ENCODE results near the gene PCDHA8. TPM values are rescaled to one million over a fixed set of nuclear protein-coding genes. Genes with fewer than 3 reads are reported as not detected.
"Not testable (repeated sequence)": the region's sequence is repeated elsewhere in the genome, so short reads cannot be mapped to it uniquely, and the experiment has no call there.

The PCDHA8 gene
- total RNA-seq, 1 experiment from 2014 or later, result not detected

DNA sequence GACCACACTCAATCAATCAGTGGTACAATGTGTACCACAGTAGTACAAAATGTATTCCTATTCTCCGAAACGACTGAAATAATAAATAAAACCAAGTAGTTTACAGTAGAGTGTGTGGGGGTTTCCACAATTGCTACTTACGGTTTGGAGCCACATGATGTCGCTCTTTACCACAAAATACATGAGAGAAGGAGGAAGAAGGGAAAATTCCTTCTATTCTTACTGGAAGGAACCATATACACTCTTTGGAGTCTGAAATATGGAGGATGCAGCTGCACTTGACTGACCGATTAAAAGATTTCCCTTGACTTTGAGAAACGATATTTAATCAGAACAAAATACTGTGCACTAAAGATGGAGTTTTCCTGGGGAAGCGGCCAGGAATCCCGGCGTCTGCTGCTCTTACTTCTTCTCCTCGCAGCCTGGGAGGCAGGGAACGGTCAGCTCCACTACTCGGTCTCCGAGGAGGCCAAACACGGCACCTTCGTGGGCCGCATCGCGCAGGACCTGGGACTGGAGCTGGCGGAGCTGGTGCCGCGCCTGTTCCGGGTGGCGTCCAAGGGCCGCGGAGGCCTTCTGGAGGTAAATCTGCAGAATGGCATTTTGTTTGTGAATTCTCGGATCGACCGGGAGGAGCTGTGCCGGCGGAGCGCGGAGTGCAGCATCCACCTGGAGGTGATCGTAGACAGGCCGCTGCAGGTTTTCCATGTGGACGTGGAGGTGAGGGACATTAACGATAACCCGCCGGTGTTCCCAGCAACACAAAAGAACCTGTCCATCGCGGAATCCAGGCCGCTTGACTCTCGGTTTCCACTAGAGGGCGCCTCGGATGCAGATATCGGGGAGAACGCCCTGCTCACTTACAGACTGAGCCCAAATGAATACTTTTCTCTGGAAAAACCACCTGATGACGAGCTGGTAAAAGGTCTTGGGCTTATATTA lies 33.9 kb upstream of the PCDHA8 start, which contains the start of gene PCDHA4:
TSS of gene PCDHA4 (plus strand) at position 235 of the 942 bp plus-strand sequence.
- no peak within 1 kb of the TSS for H3K4me3 ChIP-seq (replicated peaks in 1 of 2; ENCODE audit: low read depth in 1 of 2, low read length in 2 of 2)
- no peak within 1 kb of the TSS for H2AFZ ChIP-seq (ENCODE audit: low read depth, low read length, poor library complexity, severe bottlenecking)
- H3K9me3 ChIP-seq (ENCODE audit: control insufficient read depth in 1 of 2, insufficient read depth in 1 of 2, low read depth in 1 of 2, low read length in 2 of 2), result peaks cover 0 to 5% of the 10 kb centered on the region in 2 experiments; a peak in 2 of 4 replicates
- H3K27ac ChIP-seq (ENCODE audit: low read depth, low read length), result no peak within 1 kb of the TSS
- peak; percentile 65 for ATAC-seq
- no peaks in the 10 kb centered on the region for H3K4me1 ChIP-seq (ENCODE audit: control insufficient read depth in 1 of 2, insufficient read depth in 2 of 2, low read length in 2 of 2)
- no peak within 1 kb of the TSS for H3K9ac ChIP-seq (ENCODE audit: low read length)
- no peak for DNase-seq (ENCODE audit: low read depth, low spot score)
- H4K20me1 ChIP-seq (ENCODE audit: insufficient read depth), result no peaks in the 10 kb centered on the region
- H3K36me3 ChIP-seq (ENCODE audit: control insufficient read depth in 1 of 2, insufficient read depth in 2 of 2, low read length in 2 of 2), result no peaks in the 10 kb centered on the region
- POLR2A ChIA-PET, result no interaction called here
- CTCF ChIA-PET, result interaction anchor here (0.9 kb wide), 2 partner anchors 8 to 234 kb away, joined by 3 read pairs; no protein-coding TSS in a partner anchor
- RAD21 ChIA-PET (ENCODE audit: low non-redundant PET in 1 of 2, low total read pairs in 2 of 2, uncharacterized antibody in 2 of 2, unreplicated experiment in 2 of 2), result no interaction called here
- intact Hi-C loops (cut with micrococcal nuclease), result no loop called here
- H3K27me3 ChIP-seq (ENCODE audit: insufficient read depth, low read length), result no peaks in the 10 kb centered on the region
- no peak for TF ChIP-seq SIN3A (IDR thresholded peaks at IDR 0.05; ENCODE audit: low read depth)
- no peak for TF ChIP-seq SP1 (IDR thresholded peaks at IDR 0.05; ENCODE audit: low read depth)
- TF ChIP-seq RAD21 (IDR thresholded peaks at IDR 0.05; ENCODE audit: low read depth), result peak; percentile 36; the same call in 1 of the 2 replicates
- no peak for TF ChIP-seq POLR2A (IDR thresholded peaks at IDR 0.05; ENCODE audit: borderline replicate concordance, extremely low read depth, insufficient read depth, insufficient read length)
- TF ChIP-seq, protein P1, sequence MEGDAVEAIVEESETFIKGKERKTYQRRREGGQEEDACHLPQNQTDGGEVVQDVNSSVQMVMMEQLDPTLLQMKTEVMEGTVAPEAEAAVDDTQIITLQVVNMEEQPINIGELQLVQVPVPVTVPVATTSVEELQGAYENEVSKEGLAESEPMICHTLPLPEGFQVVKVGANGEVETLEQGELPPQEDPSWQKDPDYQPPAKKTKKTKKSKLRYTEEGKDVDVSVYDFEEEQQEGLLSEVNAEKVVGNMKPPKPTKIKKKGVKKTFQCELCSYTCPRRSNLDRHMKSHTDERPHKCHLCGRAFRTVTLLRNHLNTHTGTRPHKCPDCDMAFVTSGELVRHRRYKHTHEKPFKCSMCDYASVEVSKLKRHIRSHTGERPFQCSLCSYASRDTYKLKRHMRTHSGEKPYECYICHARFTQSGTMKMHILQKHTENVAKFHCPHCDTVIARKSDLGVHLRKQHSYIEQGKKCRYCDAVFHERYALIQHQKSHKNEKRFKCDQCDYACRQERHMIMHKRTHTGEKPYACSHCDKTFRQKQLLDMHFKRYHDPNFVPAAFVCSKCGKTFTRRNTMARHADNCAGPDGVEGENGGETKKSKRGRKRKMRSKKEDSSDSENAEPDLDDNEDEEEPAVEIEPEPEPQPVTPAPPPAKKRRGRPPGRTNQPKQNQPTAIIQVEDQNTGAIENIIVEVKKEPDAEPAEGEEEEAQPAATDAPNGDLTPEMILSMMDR (IDR thresholded peaks at IDR 0.05 in 2 of 3, conservative IDR thresholded peaks at IDR 0.05 in 1 of 3; ENCODE audit: borderline replicate concordance in 1 of 3, insufficient read depth in 1 of 3, low read depth in 2 of 3, low read length in 2 of 3), result peak; percentile 6 to 60 (median 57); a peak in 4 of 6 replicates
- H3K4me2 ChIP-seq (ENCODE audit: low read length), result no peak within 1 kb of the TSS
- no TSS peak for BruUV-seq (replicated peaks)
- H3K79me2 ChIP-seq (ENCODE audit: insufficient read depth, low read length), result no peaks in the 10 kb centered on the region
- no peaks in the 10 kb centered on the region for H3K9me2 ChIP-seq (ENCODE audit: insufficient read depth)

DNA sequence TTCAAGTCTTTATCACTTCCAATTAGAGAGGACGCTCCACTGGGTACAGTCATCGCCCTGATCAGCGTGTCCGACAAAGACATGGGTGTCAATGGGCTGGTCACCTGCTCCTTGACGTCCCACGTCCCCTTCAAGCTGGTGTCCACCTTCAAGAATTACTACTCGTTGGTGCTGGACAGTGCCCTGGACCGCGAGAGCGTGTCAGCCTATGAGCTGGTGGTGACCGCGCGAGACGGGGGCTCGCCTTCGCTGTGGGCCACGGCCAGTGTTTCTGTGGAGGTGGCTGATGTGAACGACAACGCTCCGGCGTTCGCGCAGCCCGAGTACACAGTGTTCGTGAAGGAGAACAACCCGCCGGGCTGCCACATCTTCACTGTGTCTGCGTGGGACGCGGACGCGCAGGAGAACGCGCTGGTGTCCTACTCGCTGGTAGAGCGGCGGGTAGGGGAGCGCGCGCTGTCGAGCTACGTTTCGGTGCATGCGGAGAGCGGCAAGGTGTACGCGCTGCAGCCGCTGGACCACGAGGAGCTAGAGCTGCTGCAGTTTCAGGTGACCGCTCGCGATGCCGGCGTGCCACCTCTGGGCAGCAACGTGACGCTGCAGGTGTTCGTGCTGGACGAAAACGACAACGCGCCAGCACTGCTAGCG lies 32.6 kb upstream of the PCDHA8 start:
- intact Hi-C loops (cut with micrococcal nuclease); H3K4me3 ChIP-seq (replicated peaks in 1 of 2; ENCODE audit: low read depth in 1 of 2, low read length in 2 of 2); H3K27ac ChIP-seq (ENCODE audit: low read depth, low read length); H3K4me2 ChIP-seq (ENCODE audit: low read length); H3K36me3 ChIP-seq (ENCODE audit: control insufficient read depth in 1 of 2, insufficient read depth in 2 of 2, low read length in 2 of 2); ATAC-seq; DNase-seq (ENCODE audit: low read depth, low spot score); RAD21 ChIA-PET (ENCODE audit: low non-redundant PET in 1 of 2, low total read pairs in 2 of 2, uncharacterized antibody in 2 of 2, unreplicated experiment in 2 of 2); BruUV-seq (replicated peaks); H3K9me2 ChIP-seq (ENCODE audit: insufficient read depth); H2AFZ ChIP-seq (ENCODE audit: low read depth, low read length, poor library complexity, severe bottlenecking); H3K79me2 ChIP-seq (ENCODE audit: insufficient read depth, low read length); H3K27me3 ChIP-seq (ENCODE audit: insufficient read depth, low read length); H3K9ac ChIP-seq (ENCODE audit: low read length); H3K4me1 ChIP-seq (ENCODE audit: control insufficient read depth in 1 of 2, insufficient read depth in 2 of 2, low read length in 2 of 2); H3K9me3 ChIP-seq (ENCODE audit: control insufficient read depth in 1 of 2, insufficient read depth in 1 of 2, low read depth in 1 of 2, low read length in 2 of 2); H4K20me1 ChIP-seq (ENCODE audit: insufficient read depth); POLR2A ChIA-PET: not testable (repeated sequence)
- CTCF ChIA-PET, result interaction anchor here (0.9 kb wide), 1 partner anchor 10 kb away, joined by 3 read pairs; no protein-coding TSS in a partner anchor

Measured in HCT116 (cell line).